ENCODE results near the gene AUNIP. TPM values are rescaled to one million over a fixed set of nuclear protein-coding genes. Genes with fewer than 3 reads are reported as not detected.

Gene AUNIP
- total RNA-seq, 1 experiment from 2014 or later = 22.2 TPM

GRCh38 chr1:25897754-25898153 lies 38.5 kb upstream of the AUNIP start:
- no peak overlapping the region for H2BK120ac ChIP-seq (ENCODE audit: low read depth, low read length, poor library complexity, severe bottlenecking)
- no peaks in the 10 kb centered on the region for H3K23me2 ChIP-seq (ENCODE audit: insufficient read length, low read depth, low read length, poor library complexity, severe bottlenecking)
- no peak overlapping the region for H3K23ac ChIP-seq (ENCODE audit: insufficient read length, low read depth, low read length)
- H3K27ac ChIP-seq (ENCODE audit: insufficient read length, low read depth, low read length) = no peak overlapping the region
- no peak overlapping the region for H3K4ac ChIP-seq (ENCODE audit: low read depth, low read length)
- Mint-ChIP-seq H3K27ac (peak overlapping the region in 2 of 3 experiments; percentile 13 to 88; a peak in 3 of 7 replicates), H3K4me1 (peaks cover 38 to 44% of the 10 kb centered on the region in 2 experiments), H3K9me3 (no peaks in the 10 kb centered on the region), H3K4me3 (no peak overlapping the region), H3K27me3 (ENCODE audit: low read depth) (no peaks in the 10 kb centered on the region), H3K36me3 (ENCODE audit: insufficient read depth in 1 of 3, low read depth in 3 of 3) (peaks cover 32 to 48% (median 42%) of the 10 kb centered on the region in 3 experiments)
- no peak overlapping the region for H2BK15ac ChIP-seq (ENCODE audit: low read depth, low read length)
- WGBS (ENCODE audit: extremely low coverage, insufficient read length, low lambda C conversion rate) = no CpG with 5 or more reads among the region's 5 CpGs
- H3K18ac ChIP-seq (ENCODE audit: insufficient read length, low read depth, low read length) = no peak overlapping the region
- H3K4me2 ChIP-seq (ENCODE audit: insufficient read depth, insufficient read length, low read length) = no peak overlapping the region
- no peak overlapping the region for H3T11ph ChIP-seq (ENCODE audit: low read length)
- H2BK12ac ChIP-seq (ENCODE audit: insufficient read length, low read depth, low read length) = no peak overlapping the region
- H3K27me3 ChIP-seq (ENCODE audit: insufficient read depth, low read length) = no peaks in the 10 kb centered on the region
- H4K20me1 ChIP-seq (ENCODE audit: control insufficient read depth, insufficient read depth, insufficient read length) = no peaks in the 10 kb centered on the region
- no peak overlapping the region for H3K14ac ChIP-seq (ENCODE audit: insufficient read depth, low read length)
- no peak overlapping the region for H2AK5ac ChIP-seq (ENCODE audit: insufficient read length, low read length)
- no peaks in the 10 kb centered on the region; the same call in 1 of the 2 replicates for H3K4me1 ChIP-seq (ENCODE audit: insufficient read depth, low read length)
- no peak overlapping the region for H4K5ac ChIP-seq (ENCODE audit: insufficient read length, low read depth, low read length)
- DNase-seq = no peak
- no peak overlapping the region for H2AFZ ChIP-seq (ENCODE audit: low read length)
- H3K79me2 ChIP-seq (ENCODE audit: insufficient read depth, low read length) = no peaks in the 10 kb centered on the region
- H3K9ac ChIP-seq (ENCODE audit: extremely low read depth, insufficient read length, low read length) = no peak overlapping the region
- peaks cover 3% of the 10 kb centered on the region for H3K79me1 ChIP-seq (ENCODE audit: insufficient read depth, low read depth, low read length, poor library complexity, severe bottlenecking)
- TF ChIP-seq, protein P1, sequence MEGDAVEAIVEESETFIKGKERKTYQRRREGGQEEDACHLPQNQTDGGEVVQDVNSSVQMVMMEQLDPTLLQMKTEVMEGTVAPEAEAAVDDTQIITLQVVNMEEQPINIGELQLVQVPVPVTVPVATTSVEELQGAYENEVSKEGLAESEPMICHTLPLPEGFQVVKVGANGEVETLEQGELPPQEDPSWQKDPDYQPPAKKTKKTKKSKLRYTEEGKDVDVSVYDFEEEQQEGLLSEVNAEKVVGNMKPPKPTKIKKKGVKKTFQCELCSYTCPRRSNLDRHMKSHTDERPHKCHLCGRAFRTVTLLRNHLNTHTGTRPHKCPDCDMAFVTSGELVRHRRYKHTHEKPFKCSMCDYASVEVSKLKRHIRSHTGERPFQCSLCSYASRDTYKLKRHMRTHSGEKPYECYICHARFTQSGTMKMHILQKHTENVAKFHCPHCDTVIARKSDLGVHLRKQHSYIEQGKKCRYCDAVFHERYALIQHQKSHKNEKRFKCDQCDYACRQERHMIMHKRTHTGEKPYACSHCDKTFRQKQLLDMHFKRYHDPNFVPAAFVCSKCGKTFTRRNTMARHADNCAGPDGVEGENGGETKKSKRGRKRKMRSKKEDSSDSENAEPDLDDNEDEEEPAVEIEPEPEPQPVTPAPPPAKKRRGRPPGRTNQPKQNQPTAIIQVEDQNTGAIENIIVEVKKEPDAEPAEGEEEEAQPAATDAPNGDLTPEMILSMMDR (conservative IDR thresholded peaks at IDR 0.05) = no peak
- H2BK20ac ChIP-seq (ENCODE audit: low read depth, low read length, poor library complexity, severe bottlenecking) = no peak overlapping the region
- H3K56ac ChIP-seq (ENCODE audit: insufficient read length, low read depth, low read length) = no peak overlapping the region
- H4K91ac ChIP-seq (ENCODE audit: insufficient read length, low read depth, low read length) = no peak overlapping the region
- no peak overlapping the region for H4K8ac ChIP-seq (replicated peaks; ENCODE audit: insufficient read length, low read depth, low read length)
- H2BK5ac ChIP-seq (ENCODE audit: insufficient read length, low read length) = no peak overlapping the region
- H3K9me3 ChIP-seq (ENCODE audit: control insufficient read depth, low read depth, low read length) = no peaks in the 10 kb centered on the region

Measured in H9 (cell line).